ENCODE results near the gene PDE1A. TPM values are rescaled to one million over a fixed set of nuclear protein-coding genes. Genes with fewer than 3 reads are reported as not detected.

PDE1A gene
- total and polyA plus RNA-seq, 4 donors: 1.0 to 11.8 (median 3.6) TPM

DNA sequence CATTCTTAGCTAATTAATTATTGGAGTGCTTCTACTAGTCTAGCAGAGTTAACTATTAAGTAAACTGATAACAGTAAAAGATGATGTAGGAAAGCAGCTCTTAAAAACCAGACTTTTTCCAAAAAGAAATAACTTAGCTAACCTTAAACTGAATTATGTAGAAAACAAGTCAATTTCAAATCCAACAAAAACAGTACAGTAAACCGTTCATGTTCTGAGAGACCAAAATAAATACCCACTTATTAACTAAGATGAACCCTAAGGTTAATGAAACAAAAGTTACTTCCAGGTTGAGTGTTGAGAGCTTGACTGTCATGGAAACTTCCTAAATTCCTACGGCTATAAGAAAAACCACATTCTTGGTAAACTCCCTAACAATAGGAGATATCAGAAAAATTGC, 260.0 kb downstream of the PDE1A start:
- Histone ChIP-seq H3K36me3 (ENCODE audit: control insufficient read depth in 4 of 4, insufficient read depth in 4 of 4, low read length in 4 of 4) (no peaks in the 10 kb centered on the region), H3K27me3 (ENCODE audit: control insufficient read depth in 3 of 3, insufficient read depth in 3 of 3, low read length in 2 of 3) (no peaks in the 10 kb centered on the region), H3K4me3 (no peak overlapping the region), H3K9ac (ENCODE audit: insufficient read depth in 1 of 2, low read length in 2 of 2) (no peak overlapping the region), H3K27ac (ENCODE audit: low read depth in 1 of 2, low read length in 1 of 2) (no peak overlapping the region), H3K9me3 (ENCODE audit: control insufficient read depth in 4 of 4, insufficient read depth in 3 of 4, low read length in 3 of 4) (peaks cover 0 to 3% (median 0%) of the 10 kb centered on the region in 4 donors), H3K4me1 (ENCODE audit: control insufficient read depth in 5 of 5, insufficient read depth in 5 of 5, low read length in 5 of 5) (no peaks in the 10 kb centered on the region)
- ATAC-seq (ENCODE audit: insufficient read depth, low FRiP score) (no peak), DNase-seq (no peak)
- WGBS, 2 donors: 72 to 74% methylated on average over 2 of the region's 2 CpGs
- TF ChIP-seq, protein P1, sequence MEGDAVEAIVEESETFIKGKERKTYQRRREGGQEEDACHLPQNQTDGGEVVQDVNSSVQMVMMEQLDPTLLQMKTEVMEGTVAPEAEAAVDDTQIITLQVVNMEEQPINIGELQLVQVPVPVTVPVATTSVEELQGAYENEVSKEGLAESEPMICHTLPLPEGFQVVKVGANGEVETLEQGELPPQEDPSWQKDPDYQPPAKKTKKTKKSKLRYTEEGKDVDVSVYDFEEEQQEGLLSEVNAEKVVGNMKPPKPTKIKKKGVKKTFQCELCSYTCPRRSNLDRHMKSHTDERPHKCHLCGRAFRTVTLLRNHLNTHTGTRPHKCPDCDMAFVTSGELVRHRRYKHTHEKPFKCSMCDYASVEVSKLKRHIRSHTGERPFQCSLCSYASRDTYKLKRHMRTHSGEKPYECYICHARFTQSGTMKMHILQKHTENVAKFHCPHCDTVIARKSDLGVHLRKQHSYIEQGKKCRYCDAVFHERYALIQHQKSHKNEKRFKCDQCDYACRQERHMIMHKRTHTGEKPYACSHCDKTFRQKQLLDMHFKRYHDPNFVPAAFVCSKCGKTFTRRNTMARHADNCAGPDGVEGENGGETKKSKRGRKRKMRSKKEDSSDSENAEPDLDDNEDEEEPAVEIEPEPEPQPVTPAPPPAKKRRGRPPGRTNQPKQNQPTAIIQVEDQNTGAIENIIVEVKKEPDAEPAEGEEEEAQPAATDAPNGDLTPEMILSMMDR (IDR thresholded peaks at IDR 0.05; ENCODE audit: control extremely low read depth, extremely low read depth): no peak

DNA sequence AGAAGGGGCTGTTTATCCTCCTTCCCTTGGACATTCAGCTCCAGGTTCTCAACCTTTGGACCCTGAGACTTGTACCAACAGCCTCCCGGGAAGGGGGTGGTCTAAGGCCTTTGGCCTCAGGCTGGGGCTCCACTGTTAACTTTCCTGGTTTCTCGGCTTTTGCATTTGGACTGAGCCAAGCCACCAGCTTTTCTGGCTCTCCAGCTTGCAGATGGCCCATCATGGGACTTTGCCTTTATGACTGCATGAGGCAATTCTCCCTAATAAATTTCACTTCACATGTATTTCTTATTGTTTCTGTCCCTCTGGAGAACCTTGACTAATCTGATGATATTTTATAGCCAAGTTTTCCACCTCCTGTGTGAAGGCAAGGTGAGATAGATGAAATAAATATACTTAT, 260.4 kb downstream of the PDE1A start:
- H3K36me3 ChIP-seq (ENCODE audit: control insufficient read depth in 4 of 4, insufficient read depth in 4 of 4, low read length in 4 of 4): no peaks in the 10 kb centered on the region
- H3K9me3 ChIP-seq (ENCODE audit: control insufficient read depth in 4 of 4, insufficient read depth in 3 of 4, low read length in 3 of 4): peaks cover 0 to 3% (median 0%) of the 10 kb centered on the region in 4 donors
- ATAC-seq (ENCODE audit: insufficient read depth, low FRiP score): no peak
- no peak overlapping the region for H3K9ac ChIP-seq (ENCODE audit: insufficient read depth in 1 of 2, low read length in 2 of 2)
- no peak for DNase-seq
- H3K27ac ChIP-seq (ENCODE audit: low read depth in 1 of 2, low read length in 1 of 2): no peak overlapping the region
- 89 to 93% methylated on average over 2 of the region's 2 CpGs for WGBS, 2 donors
- H3K27me3 ChIP-seq (ENCODE audit: control insufficient read depth in 3 of 3, insufficient read depth in 3 of 3, low read length in 2 of 3): no peaks in the 10 kb centered on the region
- TF ChIP-seq, protein P1 (IDR thresholded peaks at IDR 0.05; ENCODE audit: control extremely low read depth, extremely low read depth): no peak
- H3K4me1 ChIP-seq (ENCODE audit: control insufficient read depth in 5 of 5, insufficient read depth in 5 of 5, low read length in 5 of 5): no peaks in the 10 kb centered on the region
- no peak overlapping the region for H3K4me3 ChIP-seq

DNA sequence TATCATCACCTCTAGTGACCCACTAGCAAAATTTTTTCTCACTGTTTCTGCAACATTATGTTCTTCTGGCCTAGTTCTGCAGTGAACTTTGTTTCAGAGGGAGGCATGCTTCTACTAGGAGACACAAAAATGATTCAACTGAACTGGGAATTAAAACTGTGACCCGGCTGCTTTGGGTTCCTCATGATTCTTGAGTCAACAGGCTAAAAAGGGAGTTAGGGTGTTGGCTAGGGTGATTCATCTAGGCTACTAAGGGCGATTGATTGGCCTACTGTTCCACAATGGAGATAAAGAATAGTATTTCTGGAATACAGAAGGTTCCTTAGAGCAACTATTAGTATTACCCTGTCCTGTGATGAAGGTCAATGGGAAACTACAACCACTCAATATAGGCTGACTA, 261.6 kb downstream of the PDE1A start:
- Histone ChIP-seq H3K27me3 (ENCODE audit: control insufficient read depth in 3 of 3, insufficient read depth in 3 of 3, low read length in 2 of 3) (no peaks in the 10 kb centered on the region), H3K36me3 (ENCODE audit: control insufficient read depth in 4 of 4, insufficient read depth in 4 of 4, low read length in 4 of 4) (no peaks in the 10 kb centered on the region), H3K4me3 (no peak overlapping the region), H3K9me3 (ENCODE audit: control insufficient read depth in 4 of 4, insufficient read depth in 3 of 4, low read length in 3 of 4) (peaks cover 0 to 3% (median 0%) of the 10 kb centered on the region in 4 donors), H3K27ac (ENCODE audit: low read depth in 1 of 2, low read length in 1 of 2) (no peak overlapping the region), H3K9ac (ENCODE audit: insufficient read depth in 1 of 2, low read length in 2 of 2) (no peak overlapping the region), H3K4me1 (ENCODE audit: control insufficient read depth in 5 of 5, insufficient read depth in 5 of 5, low read length in 5 of 5) (no peaks in the 10 kb centered on the region)
- TF ChIP-seq, protein P1 (IDR thresholded peaks at IDR 0.05; ENCODE audit: control extremely low read depth, extremely low read depth): no peak
- ATAC-seq (ENCODE audit: insufficient read depth, low FRiP score): no peak
- 84 to 94% methylated on average over 2 of the region's 2 CpGs for WGBS, 2 donors
- no peak for DNase-seq

DNA sequence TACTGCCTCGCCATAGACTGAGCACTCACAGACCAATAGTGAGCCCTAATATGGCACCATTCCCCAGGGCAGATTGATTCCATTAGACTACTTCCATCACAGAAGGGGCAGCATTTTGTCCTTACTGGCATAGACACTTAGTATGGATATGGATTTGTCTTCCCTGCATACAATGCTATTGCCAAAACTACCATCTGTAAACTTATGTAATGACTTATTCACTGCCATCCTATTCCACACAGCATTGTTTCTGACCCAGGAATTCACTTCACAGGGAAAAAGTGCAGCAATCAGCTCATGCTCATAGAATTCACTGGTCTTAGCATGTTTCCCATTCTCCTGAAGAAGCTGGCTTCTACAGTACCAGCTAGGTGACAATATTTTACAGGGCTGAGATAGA, 262.1 kb downstream of the PDE1A start:
- 61 to 92% methylated on average over 1 of the region's 1 CpG for WGBS, 2 donors
- no peak for ATAC-seq (ENCODE audit: insufficient read depth, low FRiP score)

More for the DNA sequence above, 262.1 kb downstream of the PDE1A start:
- Histone ChIP-seq H3K9me3 (ENCODE audit: control insufficient read depth in 4 of 4, insufficient read depth in 3 of 4, low read length in 3 of 4) (peaks cover 0 to 3% (median 0%) of the 10 kb centered on the region in 4 donors), H3K4me1 (ENCODE audit: control insufficient read depth in 5 of 5, insufficient read depth in 5 of 5, low read length in 5 of 5) (no peaks in the 10 kb centered on the region), H3K27me3 (ENCODE audit: control insufficient read depth in 3 of 3, insufficient read depth in 3 of 3, low read length in 2 of 3) (no peaks in the 10 kb centered on the region), H3K27ac (ENCODE audit: low read depth in 1 of 2, low read length in 1 of 2) (no peak overlapping the region), H3K9ac (ENCODE audit: insufficient read depth in 1 of 2, low read length in 2 of 2) (no peak overlapping the region), H3K4me3 (no peak overlapping the region), H3K36me3 (ENCODE audit: control insufficient read depth in 4 of 4, insufficient read depth in 4 of 4, low read length in 4 of 4) (no peaks in the 10 kb centered on the region)
- TF ChIP-seq, protein P1 (IDR thresholded peaks at IDR 0.05; ENCODE audit: control extremely low read depth, extremely low read depth): no peak
- DNase-seq: no peak

Measured in lung (tissue), 12 donors.